ENCODE data around the gene IL23R. TPM values are rescaled to one million over a fixed set of nuclear protein-coding genes. Genes with fewer than 3 reads are reported as not detected.
A peak's percentile ranks its signal among the peaks of the same experiment; 100 is the strongest.

Gene IL23R
- total RNA-seq, 1 donor from 2014 or later: not detected

DNA sequence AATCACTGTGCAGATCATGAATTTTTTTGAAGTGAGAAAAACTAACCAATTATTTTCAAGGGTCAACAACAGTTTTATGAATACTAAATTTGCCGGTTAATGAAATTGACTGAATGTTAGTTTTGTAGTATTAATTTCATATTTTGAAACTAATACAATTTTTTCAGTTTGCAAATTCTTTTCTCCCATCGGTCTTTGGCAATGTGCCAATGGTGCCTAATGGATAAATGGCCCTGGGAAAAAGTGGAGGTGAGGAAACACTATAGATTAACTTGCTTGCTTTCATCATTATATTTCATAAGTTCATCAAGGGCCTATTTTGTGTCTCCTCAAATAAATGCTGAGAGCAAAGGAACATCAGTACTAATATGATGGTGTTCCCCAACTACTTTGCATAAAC lies 35.6 kb upstream of the IL23R start:
- H3K36me3 Mint-ChIP-seq (ENCODE audit: low read depth, unreplicated experiment): no peaks in the 10 kb centered on the region
- TF ChIP-seq, protein P1, sequence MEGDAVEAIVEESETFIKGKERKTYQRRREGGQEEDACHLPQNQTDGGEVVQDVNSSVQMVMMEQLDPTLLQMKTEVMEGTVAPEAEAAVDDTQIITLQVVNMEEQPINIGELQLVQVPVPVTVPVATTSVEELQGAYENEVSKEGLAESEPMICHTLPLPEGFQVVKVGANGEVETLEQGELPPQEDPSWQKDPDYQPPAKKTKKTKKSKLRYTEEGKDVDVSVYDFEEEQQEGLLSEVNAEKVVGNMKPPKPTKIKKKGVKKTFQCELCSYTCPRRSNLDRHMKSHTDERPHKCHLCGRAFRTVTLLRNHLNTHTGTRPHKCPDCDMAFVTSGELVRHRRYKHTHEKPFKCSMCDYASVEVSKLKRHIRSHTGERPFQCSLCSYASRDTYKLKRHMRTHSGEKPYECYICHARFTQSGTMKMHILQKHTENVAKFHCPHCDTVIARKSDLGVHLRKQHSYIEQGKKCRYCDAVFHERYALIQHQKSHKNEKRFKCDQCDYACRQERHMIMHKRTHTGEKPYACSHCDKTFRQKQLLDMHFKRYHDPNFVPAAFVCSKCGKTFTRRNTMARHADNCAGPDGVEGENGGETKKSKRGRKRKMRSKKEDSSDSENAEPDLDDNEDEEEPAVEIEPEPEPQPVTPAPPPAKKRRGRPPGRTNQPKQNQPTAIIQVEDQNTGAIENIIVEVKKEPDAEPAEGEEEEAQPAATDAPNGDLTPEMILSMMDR (IDR thresholded peaks at IDR 0.05; ENCODE audit: insufficient read depth, low read depth, low read length): no peak
- TF ChIP-seq EZH2 (IDR thresholded peaks at IDR 0.05; ENCODE audit: insufficient read depth, low read length): no peak
- FAIRE-seq (no peak), DNase-seq (ENCODE audit: low read depth) (no peak)
- no peak overlapping the region for H3K4me3 Mint-ChIP-seq (ENCODE audit: unreplicated experiment)
- Histone ChIP-seq H4K20me1 (ENCODE audit: insufficient read depth, low read length) (no peaks in the 10 kb centered on the region), H3K4me3 (ENCODE audit: insufficient read depth, low read depth, low read length) (no peak overlapping the region), H3K27me3 (ENCODE audit: insufficient read depth, low read length) (no peaks in the 10 kb centered on the region), H3K4me1 (ENCODE audit: insufficient read depth, low read length) (no peaks in the 10 kb centered on the region), H3K27ac (ENCODE audit: low read depth, low read length) (no peak overlapping the region), H3K36me3 (ENCODE audit: insufficient read depth, low read length) (no peaks in the 10 kb centered on the region), H3K79me2 (ENCODE audit: insufficient read depth, low read length) (no peaks in the 10 kb centered on the region), H2AFZ (ENCODE audit: low read depth, low read length) (no peak overlapping the region), H3K4me2 (ENCODE audit: low read length) (no peak overlapping the region), H3K9ac (ENCODE audit: low read length) (no peak overlapping the region), H3K9me3 (ENCODE audit: insufficient read depth, low read depth, low read length) (no peaks in the 10 kb centered on the region)
- H3K27ac Mint-ChIP-seq (ENCODE audit: unreplicated experiment): no peak overlapping the region
- no peaks in the 10 kb centered on the region for H3K9me3 Mint-ChIP-seq (ENCODE audit: unreplicated experiment)
- peaks cover 7% of the 10 kb centered on the region for H3K4me1 Mint-ChIP-seq (ENCODE audit: low read depth, unreplicated experiment)
- H3K27me3 Mint-ChIP-seq (ENCODE audit: low read depth, unreplicated experiment): peaks cover 4% of the 10 kb centered on the region

DNA sequence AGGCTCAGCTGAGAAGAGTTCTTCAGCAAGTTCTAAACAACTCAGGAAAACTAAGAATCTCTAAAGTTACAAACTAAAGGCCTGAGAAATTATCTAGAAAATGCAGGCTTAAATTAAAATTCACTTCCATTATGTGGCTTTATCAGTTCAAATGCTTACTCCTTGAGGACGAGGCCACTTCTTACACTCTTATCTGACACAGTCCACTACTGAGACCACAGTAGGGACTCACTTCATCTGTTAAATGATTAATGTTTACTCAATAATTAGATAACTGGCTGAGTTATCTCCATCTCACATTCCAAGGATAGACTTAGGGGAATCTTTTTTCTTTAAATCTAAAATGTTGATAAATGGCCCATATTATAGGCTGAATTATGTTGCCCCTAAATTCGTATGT lies 33.1 kb upstream of the IL23R start:
- H3K4me3 Mint-ChIP-seq (ENCODE audit: unreplicated experiment): no peak overlapping the region
- no peak overlapping the region for H3K4me2 ChIP-seq (ENCODE audit: low read length)
- no peak overlapping the region for H2AFZ ChIP-seq (ENCODE audit: low read depth, low read length)
- TF ChIP-seq, protein P1 (IDR thresholded peaks at IDR 0.05; ENCODE audit: insufficient read depth, low read depth, low read length): no peak
- no peak for TF ChIP-seq EZH2 (IDR thresholded peaks at IDR 0.05; ENCODE audit: insufficient read depth, low read length)
- H3K79me2 ChIP-seq (ENCODE audit: insufficient read depth, low read length): no peaks in the 10 kb centered on the region
- H3K9me3 Mint-ChIP-seq (ENCODE audit: unreplicated experiment): no peaks in the 10 kb centered on the region
- H3K27ac Mint-ChIP-seq (ENCODE audit: unreplicated experiment): no peak overlapping the region
- no peaks in the 10 kb centered on the region for H3K36me3 Mint-ChIP-seq (ENCODE audit: low read depth, unreplicated experiment)
- H3K27me3 ChIP-seq (ENCODE audit: insufficient read depth, low read length): no peaks in the 10 kb centered on the region
- H3K4me1 ChIP-seq (ENCODE audit: insufficient read depth, low read length): no peaks in the 10 kb centered on the region
- H3K9ac ChIP-seq (ENCODE audit: low read length): no peak overlapping the region
- no peaks in the 10 kb centered on the region for H4K20me1 ChIP-seq (ENCODE audit: insufficient read depth, low read length)
- no peaks in the 10 kb centered on the region for H3K9me3 ChIP-seq (ENCODE audit: insufficient read depth, low read depth, low read length)
- no peaks in the 10 kb centered on the region for H3K36me3 ChIP-seq (ENCODE audit: insufficient read depth, low read length)
- FAIRE-seq: no peak
- H3K27me3 Mint-ChIP-seq (ENCODE audit: low read depth, unreplicated experiment): peaks cover 4% of the 10 kb centered on the region
- no peak for DNase-seq (ENCODE audit: low read depth)
- H3K27ac ChIP-seq (ENCODE audit: low read depth, low read length): no peak overlapping the region
- no peak overlapping the region for H3K4me3 ChIP-seq (ENCODE audit: insufficient read depth, low read depth, low read length)
- H3K4me1 Mint-ChIP-seq (ENCODE audit: low read depth, unreplicated experiment): no peaks in the 10 kb centered on the region

DNA sequence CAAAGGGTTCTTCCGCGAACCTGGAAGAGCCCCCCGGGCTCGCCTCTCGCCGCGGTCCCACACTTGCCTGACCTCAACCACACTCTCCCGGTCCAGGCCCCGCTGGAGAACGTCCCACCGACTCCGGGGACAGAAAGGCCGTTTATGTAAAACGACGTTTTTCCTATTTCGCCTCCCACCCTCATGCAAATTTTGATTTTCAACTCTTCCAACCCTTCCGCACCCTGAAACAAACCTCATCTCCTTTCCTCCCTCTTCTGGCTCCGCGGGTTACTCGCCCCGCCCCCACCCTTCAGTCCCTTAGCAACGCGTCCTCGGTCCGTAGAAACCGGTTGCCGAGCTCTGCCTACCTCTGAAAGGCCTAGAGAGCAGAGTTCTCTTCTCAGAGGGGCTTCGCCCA lies 31.6 kb upstream of the IL23R start, which contains the start of gene C1orf141:
Gene C1orf141, minus strand, starts transcription at position 276 of the 400 bp plus-strand sequence. CDS start 7,730 bp downstream, outside the sequence.
- no peaks in the 10 kb centered on the region for H3K36me3 Mint-ChIP-seq (ENCODE audit: low read depth, unreplicated experiment)
- no peaks in the 10 kb centered on the region for H3K4me1 ChIP-seq (ENCODE audit: insufficient read depth, low read length)
- TF ChIP-seq, protein P1 (IDR thresholded peaks at IDR 0.05; ENCODE audit: insufficient read depth, low read depth, low read length): no peak
- no peak for TF ChIP-seq EZH2 (IDR thresholded peaks at IDR 0.05; ENCODE audit: insufficient read depth, low read length)
- H3K9me3 ChIP-seq (ENCODE audit: insufficient read depth, low read depth, low read length): no peaks in the 10 kb centered on the region
- H2AFZ ChIP-seq (ENCODE audit: low read depth, low read length): peak within 1 kb of the TSS; percentile 87
- peak within 1 kb of the TSS; percentile 95 for H3K4me2 ChIP-seq (ENCODE audit: low read length)
- H3K27me3 ChIP-seq (ENCODE audit: insufficient read depth, low read length): no peaks in the 10 kb centered on the region
- DNase-seq (ENCODE audit: low read depth): peak; percentile 23
- no peaks in the 10 kb centered on the region for H3K36me3 ChIP-seq (ENCODE audit: insufficient read depth, low read length)
- peak within 1 kb of the TSS; percentile 61 for H3K4me3 ChIP-seq (ENCODE audit: insufficient read depth, low read depth, low read length)
- peaks cover 6% of the 10 kb centered on the region for H3K9me3 Mint-ChIP-seq (ENCODE audit: unreplicated experiment)
- H3K27ac ChIP-seq (ENCODE audit: low read depth, low read length): no peak within 1 kb of the TSS
- H3K27ac Mint-ChIP-seq (ENCODE audit: unreplicated experiment): no peak within 1 kb of the TSS
- H3K27me3 Mint-ChIP-seq (ENCODE audit: low read depth, unreplicated experiment): peaks cover 4% of the 10 kb centered on the region
- no peak for FAIRE-seq
- H3K9ac ChIP-seq (ENCODE audit: low read length): peak within 1 kb of the TSS; percentile 57
- no peaks in the 10 kb centered on the region for H3K79me2 ChIP-seq (ENCODE audit: insufficient read depth, low read length)
- H4K20me1 ChIP-seq (ENCODE audit: insufficient read depth, low read length): no peaks in the 10 kb centered on the region
- H3K4me3 Mint-ChIP-seq (ENCODE audit: unreplicated experiment): peak within 1 kb of the TSS; percentile 78
- no peaks in the 10 kb centered on the region for H3K4me1 Mint-ChIP-seq (ENCODE audit: low read depth, unreplicated experiment)
